K562 (cell line): ENCODE results near the gene NEK4. TPM values are rescaled to one million over a fixed set of nuclear protein-coding genes. Genes with fewer than 3 reads are reported as not detected.

Experiments used
- ATF7 ChIP-seq: fragments of 450-650 bp; IDR thresholded peaks from 2 replicates; pipeline ENCODE4 v1.7.1; 2014; ENCODE audit warnings: mild to moderate bottlenecking, moderate library complexity
- C11orf30 ChIP-seq: fragments of 450-650 bp; IDR thresholded peaks from 2 replicates; pipeline ENCODE4 v1.6.1; 2016; ENCODE audit warnings: low read depth, mild to moderate bottlenecking
- CC2D1A ChIP-seq: fragments of 450-650 bp; IDR thresholded peaks from 2 replicates; pipeline ENCODE4 v1.6.1; 2017; ENCODE audit warnings: mild to moderate bottlenecking
- COPS2 ChIP-seq: fragments of 450-650 bp; conservative IDR thresholded peaks from 2 replicates; pipeline ENCODE4 v1.6.1; 2016; ENCODE audit warnings: mild to moderate bottlenecking, moderate library complexity
- GABPB2 ChIP-seq: fragments of 250-450 bp; sonication (Bioruptor Pico); conservative IDR thresholded peaks from 2 replicates; pipeline ENCODE4 v1.5.1; 2021; ENCODE audit warnings: mild to moderate bottlenecking
- HDAC2 ChIP-seq: fragments of 450-650 bp; IDR thresholded peaks from 2 replicates; pipeline ENCODE4 v1.6.1; 2016; ENCODE audit warnings: mild to moderate bottlenecking
- HNRNPH1 ChIP-seq: fragments of 200-400 bp; formaldehyde crosslinking; optimal IDR thresholded peaks from 2 replicates; pipeline ENCODE3; 2017; ENCODE audit warnings: low read depth, mild to moderate bottlenecking, low read length, moderate library complexity
- NCOA6 ChIP-seq: fragments of 450-650 bp; IDR thresholded peaks from 2 replicates; pipeline ENCODE4 v1.6.1; 2017; ENCODE audit warnings: mild to moderate bottlenecking
- NFIC ChIP-seq: fragments of 450-650 bp; IDR thresholded peaks from 2 replicates; pipeline ENCODE4 v1.6.1; 2017; ENCODE audit warnings: mild to moderate bottlenecking, inconsistent platforms
- NFIX ChIP-seq: fragments of 250-450 bp; sonication (Bioruptor Pico); IDR thresholded peaks from 2 replicates; pipeline ENCODE4 v1.4.0; 2020; ENCODE audit warnings: low read depth, mild to moderate bottlenecking, moderate library complexity
- POLR2B ChIP-seq: fragments of 450-650 bp; IDR thresholded peaks from 2 replicates; pipeline ENCODE4 v1.6.1; 2018; ENCODE audit warnings: low read depth; ENCODE audit not compliant: partially characterized antibody
- TAF1 ChIP-seq: IDR thresholded peaks from 2 replicates; pipeline ENCODE4 v1.6.1; 2011; ENCODE audit warnings: mild to moderate bottlenecking, low read length, moderate library complexity; ENCODE audit not compliant: insufficient read depth, control insufficient read depth, severe bottlenecking; ENCODE audit errors: extremely low read depth
- ZNF146 ChIP-seq: IDR thresholded peaks from one replicate; pipeline ENCODE4 v1.6.1; 2018; ENCODE audit warnings: missing compliant biosample characterization; ENCODE audit not compliant: unreplicated experiment
- ZNF431 ChIP-seq: sonication (generic); formaldehyde crosslinking; IDR thresholded peaks from 2 replicates; pipeline ENCODE4 v1.8.0; 2022; ENCODE audit warnings: mild to moderate bottlenecking, missing genetic modification reagents
- ZNF584 ChIP-seq: fragments of 200-800 bp; sonication (Bioruptor generic); IDR thresholded peaks from 2 replicates; pipeline ENCODE4 v1.6.1; 2016; ENCODE audit warnings: low read depth, mild to moderate bottlenecking, missing genetic modification characterization, missing compliant biosample characterization
- polyA plus RNA-seq, 8 experiments: library from polyadenylated mRNA; depleted of rRNA in 4 of 8; stranded (reverse) in 5 of 8; unstranded in 3 of 8; fragments of >200 nt; fragmentation: Nextera tagmentation in 2 of 8; fragmentation: Illumina TruSeq in 1 of 8; extraction: Ambion mirVana in 2 of 8; extraction: Trizol in 1 of 8; gene quantifications; 2 replicates each; pipeline versions ENCODE4 v1.2.1 to v1.2.3, GENCODE V29; 2011 to 2014; ENCODE audit warnings: inconsistent platforms in 1 of 8, missing spikeins in 1 of 8
- total RNA-seq, 7 experiments: library from RNA; depleted of rRNA in 6 of 7; stranded (reverse); fragments of >200 nt in 6 of 7; fragmentation: Illumina TruSeq in 2 of 7; extraction: Trizol in 2 of 7; gene quantifications; 2 replicates each; pipeline versions ENCODE4 v1.2.1 to v1.2.3, GENCODE V29; 2011 to 2021; ENCODE audit warnings: low replicate concordance in 1 of 7
- TF ChIP-seq, protein P1 (sequence below): fragments of 450-650 bp; IDR thresholded peaks from 2 replicates; pipeline ENCODE4 v1.7.0; 2016; ENCODE audit warnings: borderline replicate concordance
- TF ChIP-seq, protein P2 (sequence below): fragments of 250-450 bp; sonication (Bioruptor Pico); IDR thresholded peaks from 2 replicates; pipeline ENCODE4 v1.4.0; 2020; ENCODE audit warnings: mild to moderate bottlenecking, moderate library complexity, borderline replicate concordance
- TF ChIP-seq, protein P3 (sequence below): fragments of 250-450 bp; sonication (Bioruptor Pico); IDR thresholded peaks from 2 replicates; pipeline ENCODE4 v1.8.0; 2021; ENCODE audit warnings: borderline replicate concordance, mild to moderate bottlenecking, moderate library complexity; ENCODE audit not compliant: poor library complexity, severe bottlenecking
- TF ChIP-seq, protein P4 (sequence below): fragments of 450-650 bp; conservative IDR thresholded peaks from 2 replicates; pipeline ENCODE4 v1.6.1; 2016; ENCODE audit warnings: missing genetic modification characterization, low read depth, mild to moderate bottlenecking, control low read depth, missing compliant biosample characterization
- TF ChIP-seq, protein P5 (sequence below): IDR thresholded peaks from 2 replicates; pipeline ENCODE4 v1.6.1; 2011; ENCODE audit not compliant: insufficient read length; ENCODE audit errors: extremely low read depth

Gene NEK4
- total and polyA plus RNA-seq, 9 of the 15 experiments (the other 6 are each of a cell fraction or from before 2014, with no cell fraction given) = 5.8 to 23.1 (median 16.6) TPM

DNA sequence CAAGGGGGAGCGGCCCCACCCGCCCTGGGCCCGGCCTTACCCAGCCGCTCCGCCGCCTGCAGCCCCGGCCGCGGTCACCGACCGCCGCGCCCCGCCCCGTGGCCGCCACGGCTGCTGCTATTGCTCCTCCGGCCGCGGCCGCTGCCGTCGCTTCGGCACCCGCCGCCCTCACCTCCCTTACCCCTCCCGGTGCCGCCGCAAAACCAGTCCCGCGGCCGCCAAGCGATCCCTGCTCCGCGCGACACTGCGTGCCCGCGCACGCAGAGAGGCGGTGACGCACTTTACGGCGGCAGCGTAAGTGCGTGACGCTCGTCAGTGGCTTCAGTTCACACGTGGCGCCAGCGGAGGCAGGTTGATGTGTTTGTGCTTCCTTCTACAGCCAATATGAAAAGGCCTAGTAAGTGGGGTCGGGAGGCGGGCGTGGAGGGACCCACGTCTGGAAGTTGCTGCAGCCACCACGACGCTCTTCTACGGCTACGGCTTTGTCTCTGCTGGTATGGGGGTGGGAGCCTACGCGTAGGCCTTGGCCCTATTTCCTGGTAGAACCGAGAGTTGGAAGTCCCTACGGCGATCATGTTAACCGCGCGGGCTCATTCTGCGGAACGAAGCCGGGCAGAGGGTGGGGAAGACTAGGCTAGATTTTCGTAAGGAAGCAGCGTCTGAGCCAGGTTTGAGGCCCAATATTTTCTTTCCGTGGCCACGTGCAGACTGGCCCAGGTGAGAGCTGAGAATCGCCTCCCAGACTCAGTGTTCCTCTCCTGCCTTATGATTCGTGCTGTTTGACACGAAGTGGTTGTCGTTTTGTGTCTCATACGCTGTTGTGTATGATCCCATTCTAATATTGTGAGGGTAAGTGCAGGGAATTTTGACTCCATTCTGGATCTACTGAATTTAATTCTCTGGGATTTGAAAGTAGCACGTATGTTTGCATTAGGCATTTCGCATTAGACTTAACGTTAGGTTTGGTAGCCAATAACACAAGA is 84.7 kb downstream of the NEK4 start, which contains the start of the genes GNL3 and PBRM1 (continued):
- TF ChIP-seq C11orf30 (0 out of 2 replicates have a peak, but pooled peaks have one; percentile 27), NCOA6 (peak; percentile 93), ATF7 (peak; percentile 78), HNRNPH1 (no peak), CC2D1A (no peak), COPS2 (no peak), ZNF431 (CRISPR knock-in tag) (no peak), GABPB2 (no peak), HDAC2 (peak; percentile 69), ZNF584 (CRISPR knock-in tag) (no peak), NFIC (no peak), ZNF146 (no peak), POLR2B (peak; percentile 81), NFIX (CRISPR knock-in tag) (no peak), TAF1 (peak; percentile 91)
- TF ChIP-seq, protein P1, sequence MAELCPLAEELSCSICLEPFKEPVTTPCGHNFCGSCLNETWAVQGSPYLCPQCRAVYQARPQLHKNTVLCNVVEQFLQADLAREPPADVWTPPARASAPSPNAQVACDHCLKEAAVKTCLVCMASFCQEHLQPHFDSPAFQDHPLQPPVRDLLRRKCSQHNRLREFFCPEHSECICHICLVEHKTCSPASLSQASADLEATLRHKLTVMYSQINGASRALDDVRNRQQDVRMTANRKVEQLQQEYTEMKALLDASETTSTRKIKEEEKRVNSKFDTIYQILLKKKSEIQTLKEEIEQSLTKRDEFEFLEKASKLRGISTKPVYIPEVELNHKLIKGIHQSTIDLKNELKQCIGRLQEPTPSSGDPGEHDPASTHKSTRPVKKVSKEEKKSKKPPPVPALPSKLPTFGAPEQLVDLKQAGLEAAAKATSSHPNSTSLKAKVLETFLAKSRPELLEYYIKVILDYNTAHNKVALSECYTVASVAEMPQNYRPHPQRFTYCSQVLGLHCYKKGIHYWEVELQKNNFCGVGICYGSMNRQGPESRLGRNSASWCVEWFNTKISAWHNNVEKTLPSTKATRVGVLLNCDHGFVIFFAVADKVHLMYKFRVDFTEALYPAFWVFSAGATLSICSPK = no peak
- TF ChIP-seq, protein P2, sequence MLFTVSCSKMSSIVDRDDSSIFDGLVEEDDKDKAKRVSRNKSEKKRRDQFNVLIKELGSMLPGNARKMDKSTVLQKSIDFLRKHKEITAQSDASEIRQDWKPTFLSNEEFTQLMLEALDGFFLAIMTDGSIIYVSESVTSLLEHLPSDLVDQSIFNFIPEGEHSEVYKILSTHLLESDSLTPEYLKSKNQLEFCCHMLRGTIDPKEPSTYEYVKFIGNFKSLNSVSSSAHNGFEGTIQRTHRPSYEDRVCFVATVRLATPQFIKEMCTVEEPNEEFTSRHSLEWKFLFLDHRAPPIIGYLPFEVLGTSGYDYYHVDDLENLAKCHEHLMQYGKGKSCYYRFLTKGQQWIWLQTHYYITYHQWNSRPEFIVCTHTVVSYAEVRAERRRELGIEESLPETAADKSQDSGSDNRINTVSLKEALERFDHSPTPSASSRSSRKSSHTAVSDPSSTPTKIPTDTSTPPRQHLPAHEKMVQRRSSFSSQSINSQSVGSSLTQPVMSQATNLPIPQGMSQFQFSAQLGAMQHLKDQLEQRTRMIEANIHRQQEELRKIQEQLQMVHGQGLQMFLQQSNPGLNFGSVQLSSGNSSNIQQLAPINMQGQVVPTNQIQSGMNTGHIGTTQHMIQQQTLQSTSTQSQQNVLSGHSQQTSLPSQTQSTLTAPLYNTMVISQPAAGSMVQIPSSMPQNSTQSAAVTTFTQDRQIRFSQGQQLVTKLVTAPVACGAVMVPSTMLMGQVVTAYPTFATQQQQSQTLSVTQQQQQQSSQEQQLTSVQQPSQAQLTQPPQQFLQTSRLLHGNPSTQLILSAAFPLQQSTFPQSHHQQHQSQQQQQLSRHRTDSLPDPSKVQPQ (CRISPR knock-in tag) = no peak
- TF ChIP-seq, protein P3, sequence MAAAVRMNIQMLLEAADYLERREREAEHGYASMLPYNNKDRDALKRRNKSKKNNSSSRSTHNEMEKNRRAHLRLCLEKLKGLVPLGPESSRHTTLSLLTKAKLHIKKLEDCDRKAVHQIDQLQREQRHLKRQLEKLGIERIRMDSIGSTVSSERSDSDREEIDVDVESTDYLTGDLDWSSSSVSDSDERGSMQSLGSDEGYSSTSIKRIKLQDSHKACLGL (CRISPR knock-in tag) = peak; percentile 92
- TF ChIP-seq, protein P4, sequence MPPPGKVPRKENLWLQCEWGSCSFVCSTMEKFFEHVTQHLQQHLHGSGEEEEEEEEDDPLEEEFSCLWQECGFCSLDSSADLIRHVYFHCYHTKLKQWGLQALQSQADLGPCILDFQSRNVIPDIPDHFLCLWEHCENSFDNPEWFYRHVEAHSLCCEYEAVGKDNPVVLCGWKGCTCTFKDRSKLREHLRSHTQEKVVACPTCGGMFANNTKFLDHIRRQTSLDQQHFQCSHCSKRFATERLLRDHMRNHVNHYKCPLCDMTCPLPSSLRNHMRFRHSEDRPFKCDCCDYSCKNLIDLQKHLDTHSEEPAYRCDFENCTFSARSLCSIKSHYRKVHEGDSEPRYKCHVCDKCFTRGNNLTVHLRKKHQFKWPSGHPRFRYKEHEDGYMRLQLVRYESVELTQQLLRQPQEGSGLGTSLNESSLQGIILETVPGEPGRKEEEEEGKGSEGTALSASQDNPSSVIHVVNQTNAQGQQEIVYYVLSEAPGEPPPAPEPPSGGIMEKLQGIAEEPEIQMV (tag) = no peak
- TF ChIP-seq, protein P5, sequence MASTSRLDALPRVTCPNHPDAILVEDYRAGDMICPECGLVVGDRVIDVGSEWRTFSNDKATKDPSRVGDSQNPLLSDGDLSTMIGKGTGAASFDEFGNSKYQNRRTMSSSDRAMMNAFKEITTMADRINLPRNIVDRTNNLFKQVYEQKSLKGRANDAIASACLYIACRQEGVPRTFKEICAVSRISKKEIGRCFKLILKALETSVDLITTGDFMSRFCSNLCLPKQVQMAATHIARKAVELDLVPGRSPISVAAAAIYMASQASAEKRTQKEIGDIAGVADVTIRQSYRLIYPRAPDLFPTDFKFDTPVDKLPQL = no peak
